SK-N-SH (cell line): ENCODE measurements around the gene NUMBL. TPM values are rescaled to one million over a fixed set of nuclear protein-coding genes. Genes with fewer than 3 reads are reported as not detected.
A peak's percentile ranks its signal among the peaks of the same experiment; 100 is the strongest.

Source experiments
- CTCF ChIA-PET: fragments of 300-600, 350-600 bp; formaldehyde crosslinking; extraction: SDS; loops from one replicate; lab custom pipeline; 2021; lab: Yijun Ruan, JAX
- POLR2A ChIA-PET: fragments of 350-600 bp; sonication (Branson Sonifier 250); formaldehyde crosslinking; extraction: SDS; loops from one replicate; lab custom pipeline; 2020; ENCODE audit warnings: antibody characterized with exemption, inconsistent platforms; lab: Yijun Ruan, JAX
- DNase-seq: peaks from one replicate; pipeline ENCODE4 v3.0.0; 2012
- H2AFZ ChIP-seq: fragments of 200-600 bp; sonication (generic); 2 replicates; pipeline ENCODE4 v1.8.1; 2016; ENCODE audit warnings: antibody characterized with exemption, mild to moderate bottlenecking, low read depth
- H3F3A ChIP-seq: fragments of 200-600 bp; sonication (generic); replicated peaks from 2 replicates; pipeline ENCODE3; 2016; ENCODE audit warnings: antibody characterized with exemption, mild to moderate bottlenecking; ENCODE audit not compliant: insufficient read depth
- H3K27ac ChIP-seq, 2 experiments: fragments of 200-500 bp in 1 of 2; fragments of 200-600 bp in 1 of 2; sonication (Bioruptor generic) in 1 of 2; sonication (generic), shearing (Covaris generic) in 1 of 2; 2 replicates each; pipeline versions ENCODE4 v1.5.1 to v1.6.1; 2014 to 2016; ENCODE audit warnings: low read depth in 2 of 2, inconsistent platforms in 1 of 2, low read length in 1 of 2, mild to moderate bottlenecking in 1 of 2, mixed read lengths in 1 of 2
- H3K27me3 ChIP-seq: fragments of 200-600 bp; sonication (generic), shearing (Covaris generic); 2 replicates; pipeline ENCODE4 v1.6.1; 2016; ENCODE audit warnings: mixed run types; ENCODE audit not compliant: insufficient read depth
- H3K36me3 ChIP-seq, 2 experiments: fragments of 200-500 bp in 1 of 2; fragments of 200-600 bp in 1 of 2; sonication (Bioruptor generic) in 1 of 2; sonication (generic) in 1 of 2; replicated peaks in 1 of 2; 2 replicates each; pipeline versions ENCODE3 to v1.5.1; 2014 to 2016; ENCODE audit warnings: low read length in 1 of 2, mild to moderate bottlenecking in 1 of 2; ENCODE audit not compliant: insufficient read depth in 2 of 2, control insufficient read depth in 1 of 2
- H3K4me1 ChIP-seq, 2 experiments: fragments of 200-500 bp in 1 of 2; fragments of 200-600 bp in 1 of 2; sonication (Bioruptor generic) in 1 of 2; sonication (generic), shearing (Covaris generic) in 1 of 2; 2 replicates each; pipeline versions ENCODE4 v1.5.1 to v1.6.1; 2014 to 2016; ENCODE audit warnings: low read depth in 1 of 2, low read length in 1 of 2, mixed run types in 1 of 2; ENCODE audit not compliant: insufficient read depth in 2 of 2, control insufficient read depth in 1 of 2
- H3K4me2 ChIP-seq: fragments of 200-600 bp; sonication (generic), shearing (Covaris generic); 2 replicates; pipeline ENCODE4 v1.6.1; 2017; ENCODE audit warnings: mixed run types
- H3K4me3 ChIP-seq, 2 experiments: fragments of 200-500 bp in 1 of 2; fragments of 200-600 bp in 1 of 2; sonication (Bioruptor generic) in 1 of 2; sonication (generic), shearing (Covaris generic) in 1 of 2; 2 replicates each; pipeline versions ENCODE4 v1.5.1 to v1.8.1; 2014 to 2016; ENCODE audit warnings: low read depth in 2 of 2, inconsistent platforms in 1 of 2, low read length in 1 of 2, mild to moderate bottlenecking in 1 of 2, mixed read lengths in 1 of 2, moderate library complexity in 1 of 2
- H3K79me2 ChIP-seq: fragments of 200-600 bp; sonication (generic); 2 replicates; pipeline ENCODE4 v1.8.1; 2017; ENCODE audit warnings: mild to moderate bottlenecking; ENCODE audit not compliant: insufficient read depth
- H3K9ac ChIP-seq: fragments of 200-600 bp; sonication (generic); 2 replicates; pipeline ENCODE4 v1.6.1; 2017; ENCODE audit warnings: mixed run types
- H3K9me2 ChIP-seq: fragments of 200-600 bp; sonication (generic); 2 replicates; pipeline ENCODE4 v1.6.1; 2017; ENCODE audit warnings: mixed run types
- H3K9me3 ChIP-seq: fragments of 200-600 bp; sonication (generic); 2 replicates; pipeline ENCODE4 v1.6.1; 2017; ENCODE audit warnings: mixed run types, mild to moderate bottlenecking, moderate library complexity
- H4K20me1 ChIP-seq: fragments of 200-600 bp; sonication (generic); 2 replicates; pipeline ENCODE4 v1.6.1; 2017; ENCODE audit warnings: mild to moderate bottlenecking, mixed run types; ENCODE audit not compliant: insufficient read depth
- CTCF ChIP-seq: fragments of 200-600 bp; sonication (generic); IDR thresholded peaks from 2 replicates; pipeline ENCODE4 v1.6.1; 2017; ENCODE audit warnings: antibody characterized with exemption, mild to moderate bottlenecking, moderate library complexity
- FOXJ3 ChIP-seq: sonication (generic); formaldehyde crosslinking; IDR thresholded peaks from 2 replicates; pipeline ENCODE4 v1.5.1; 2020; ENCODE audit warnings: mild to moderate bottlenecking, missing genetic modification reagents
- FOXM1 ChIP-seq: IDR thresholded peaks from 2 replicates; pipeline ENCODE4 v1.4.0; 2012; ENCODE audit warnings: low read depth, mild to moderate bottlenecking
- GATA2 ChIP-seq: sonication (generic); formaldehyde crosslinking; IDR thresholded peaks from 2 replicates; pipeline ENCODE4 v1.5.0; 2020; ENCODE audit warnings: mild to moderate bottlenecking, missing genetic modification reagents
- IRF3 ChIP-seq: fragments of 150-350 bp; IDR thresholded peaks from 2 replicates; pipeline ENCODE4 v1.6.1; 2016; ENCODE audit warnings: mild to moderate bottlenecking, low read depth, low read length
- JUND ChIP-seq: IDR thresholded peaks from 2 replicates; pipeline ENCODE4 v1.4.0; 2012
- MEF2A ChIP-seq: IDR thresholded peaks from 2 replicates; pipeline ENCODE4 v1.4.0; 2012; ENCODE audit warnings: low read depth, borderline replicate concordance
- MXI1 ChIP-seq: IDR thresholded peaks from 2 replicates; pipeline ENCODE4 v1.6.1; 2012; ENCODE audit warnings: mild to moderate bottlenecking, low read depth, low read length, improper control_type of control experiment
- NRF1 ChIP-seq: IDR thresholded peaks from 2 replicates; pipeline ENCODE4 v1.6.1; 2012; ENCODE audit warnings: low read depth, mild to moderate bottlenecking, low read length
- PBX3 ChIP-seq: IDR thresholded peaks from 2 replicates; pipeline ENCODE4; 2012
- RAD21 ChIP-seq: IDR thresholded peaks from 2 replicates; pipeline ENCODE4 v1.6.1; 2012; ENCODE audit warnings: mild to moderate bottlenecking, low read length
- RFX5 ChIP-seq: IDR thresholded peaks from 2 replicates; pipeline ENCODE4 v1.6.1; 2012; ENCODE audit warnings: mild to moderate bottlenecking, improper control_type of control experiment, low read length
- RXRA ChIP-seq: IDR thresholded peaks from 2 replicates; pipeline ENCODE4 v1.4.0; 2012; ENCODE audit warnings: low read depth, mild to moderate bottlenecking, borderline replicate concordance
- SMC3 ChIP-seq: IDR thresholded peaks from 2 replicates; pipeline ENCODE4 v1.6.1; 2012; ENCODE audit warnings: low read depth, low read length, improper control_type of control experiment
- TAF1 ChIP-seq: IDR thresholded peaks from 2 replicates; pipeline ENCODE4 v1.6.1; 2012; ENCODE audit warnings: low read depth, mild to moderate bottlenecking, low read length, moderate library complexity, borderline replicate concordance
- TCF12 ChIP-seq: IDR thresholded peaks from 2 replicates; pipeline ENCODE4 v1.4.0; 2012
- ZBTB33 ChIP-seq: IDR thresholded peaks from 2 replicates; pipeline ENCODE4 v1.4.0; 2012; ENCODE audit warnings: low read depth, borderline replicate concordance
- WGBS: methylation state at CpG from one replicate; pipeline ENCODE4 v1.1.6; 2017; ENCODE audit warnings: low lambda C conversion rate; 5-methylcytosine and 5-hydroxymethylcytosine counted together
- polyA plus RNA-seq, 3 experiments: library from polyadenylated mRNA; depleted of rRNA; stranded (reverse); fragments of >200 nt; gene quantifications; 2 replicates each; pipeline ENCODE4 v1.2.3, GENCODE V29; 2012

Gene NUMBL
- polyA plus RNA-seq, 1 of the 3 experiments (the other 2 are of a cell fraction) = 54.6 TPM

GRCh38 chr19:40621966-40622772 lies 68.3 kb downstream of the NUMBL start:
- CTCF ChIA-PET = interaction anchor here (1.0 to 12.8 kb wide), 3 partner anchors 11 to 158 kb away, joined by 3 to 155 read pairs (median 5); no protein-coding TSS in a partner anchor
- no peak overlapping the region for H3K27ac ChIP-seq
- H3K9ac ChIP-seq = no peak overlapping the region
- H3F3A ChIP-seq = peaks cover 3% of the 10 kb centered on the region
- H4K20me1 ChIP-seq = no peaks in the 10 kb centered on the region
- TF ChIP-seq MXI1 = no peak
- TF ChIP-seq FOXJ3 (CRISPR knock-in tag) = no peak
- TF ChIP-seq GATA2 (CRISPR knock-in tag) = no peak
- TF ChIP-seq FOXM1 = no peak
- TF ChIP-seq RXRA = no peak
- no peak for TF ChIP-seq TAF1
- no peak for TF ChIP-seq IRF3
- TF ChIP-seq PBX3 = no peak
- no peak for TF ChIP-seq RFX5
- TF ChIP-seq, all 33 proteins: peak for 0
- H3K36me3 ChIP-seq = no peaks in the 10 kb centered on the region
- H3K9me3 ChIP-seq = no peaks in the 10 kb centered on the region
- POLR2A ChIA-PET = no interaction called here
- no peaks in the 10 kb centered on the region for H3K9me2 ChIP-seq
- H3K4me1 ChIP-seq = peaks cover 0 to 5% of the 10 kb centered on the region in 2 experiments; a peak in 1 of 4 replicates
- no peak overlapping the region for H3K4me2 ChIP-seq
- 93% methylated on average over 18 of the region's 24 CpGs for WGBS
- H2AFZ ChIP-seq = no peak overlapping the region
- no peaks in the 10 kb centered on the region for H3K27me3 ChIP-seq
- DNase-seq = peak; percentile 21
- H3K79me2 ChIP-seq = no peaks in the 10 kb centered on the region
- no peak overlapping the region for H3K4me3 ChIP-seq

- H3K9ac ChIP-seq = no peak overlapping the region
- WGBS = 46% methylated on average over 2 of the region's 2 CpGs
- H3F3A ChIP-seq = peaks cover 3% of the 10 kb centered on the region
- H3K36me3 ChIP-seq = no peaks in the 10 kb centered on the region
- TF ChIP-seq SMC3 = no peak
- no peak for TF ChIP-seq RAD21
- TF ChIP-seq JUND = no peak
- TF ChIP-seq CTCF = no peak
- TF ChIP-seq TCF12 = no peak
- TF ChIP-seq ZBTB33 = no peak
- TF ChIP-seq NRF1 = no peak
- TF ChIP-seq MEF2A = no peak
- H2AFZ ChIP-seq = no peak overlapping the region
- H3K9me2 ChIP-seq = no peaks in the 10 kb centered on the region
- H3K4me1 ChIP-seq = peaks cover 0 to 5% of the 10 kb centered on the region in 2 experiments; a peak in 1 of 4 replicates
- H3K4me3 ChIP-seq = no peak overlapping the region
- H3K27me3 ChIP-seq = no peaks in the 10 kb centered on the region
- ChIA-PET CTCF (interaction anchor here (0.9 to 12.8 kb wide), 5 partner anchors 11 to 157 kb away, joined by 3 to 155 read pairs (median 5); partner anchors contain the start of gene LTBP4), POLR2A (no interaction called here)
- H3K4me2 ChIP-seq = no peak overlapping the region
- H3K27ac ChIP-seq = no peak overlapping the region
- no peaks in the 10 kb centered on the region for H3K9me3 ChIP-seq
- H4K20me1 ChIP-seq = no peaks in the 10 kb centered on the region
- DNase-seq = no peak
- H3K79me2 ChIP-seq = no peaks in the 10 kb centered on the region
Measured at GRCh38 chr19:40621283-40621682, 69.2 kb downstream of the NUMBL start.
